Activated CD4-positive, alpha-beta T cell treated with anti-CD3 and anti-CD28 coated beads, Interleukin-2, Interleukin-4, amounts not matched to agents 100 ng/mL and 50 ng/mL, durations not matched to agents 16 hours and 8 hours (primary cell): ENCODE measurements around the gene CES2.
"Not testable (repeated sequence)": the region's sequence is repeated elsewhere in the genome, so short reads cannot be mapped to it uniquely, and the experiment has no call there.

Experiments
- DNase-seq: peaks from one replicate; pipeline ENCODE4 v3.0.0-alpha.2; 2020; ENCODE audit warnings: low spot score

CES2 gene

GRCh38 chr16:66936889-66937554 lies 1.7 kb downstream of the CES2 start:
- no peak for DNase-seq

- no peak for DNase-seq
These were observed 2.5 kb downstream of the CES2 start for GRCh38 chr16:66937725-66938337.

- no peak for DNase-seq
These were observed 4.0 kb downstream of the CES2 start for GRCh38 chr16:66939366-66939765.

GRCh38 chr16:66940236-66940635 lies 4.9 kb downstream of the CES2 start:
- no peak for DNase-seq

GRCh38 chr16:66942981-66943380 lies 7.7 kb downstream of the CES2 start:
- no peak for DNase-seq

- DNase-seq = no peak
These were observed 8.2 kb downstream of the CES2 start for GRCh38 chr16:66943426-66944053.

- no peak for DNase-seq
These were observed 8.7 kb downstream of the CES2 start for GRCh38 chr16:66944054-66944441.

GRCh38 chr16:66944971-66945370 lies 9.7 kb downstream of the CES2 start:
- not testable (repeated sequence) for DNase-seq

GRCh38 chr16:66945939-66946338 lies 10.6 kb downstream of the CES2 start:
- no peak for DNase-seq

- DNase-seq = no peak
These were observed 11.2 kb downstream of the CES2 start for GRCh38 chr16:66946541-66946940.

- no peak for DNase-seq
These were observed 11.6 kb downstream of the CES2 start for GRCh38 chr16:66946974-66947301.

- peak; percentile 93 for DNase-seq
These were observed 12.2 kb downstream of the CES2 start for GRCh38 chr16:66947302-66948065.

GRCh38 chr16:66948134-66948836 lies 13.0 kb downstream of the CES2 start:
- DNase-seq = no peak

GRCh38 chr16:66948837-66949225 lies 13.5 kb downstream of the CES2 start:
- DNase-seq = no peak

- no peak for DNase-seq
These were observed 14.2 kb downstream of the CES2 start for GRCh38 chr16:66949472-66949871.

- DNase-seq = peak; percentile 42
These were observed 15.1 kb downstream of the CES2 start for GRCh38 chr16:66950437-66950836.

- DNase-seq = no peak
These were observed 15.9 kb downstream of the CES2 start for GRCh38 chr16:66950971-66951790.

- no peak for DNase-seq
These were observed 17.3 kb downstream of the CES2 start for GRCh38 chr16:66952430-66953110.

- DNase-seq = no peak
These were observed 18.3 kb downstream of the CES2 start for GRCh38 chr16:66953462-66954096.

- DNase-seq = peak; percentile 85
These were observed 18.9 kb downstream of the CES2 start for GRCh38 chr16:66954097-66954659.
